ENCODE results near the gene PAM16. TPM values are rescaled to one million over a fixed set of nuclear protein-coding genes. Genes with fewer than 3 reads are reported as not detected.

Gene PAM16
- total RNA-seq, 1 donor: 17.4 TPM

GRCh38 chr16:4361033-4361943 is 10.2 kb upstream of the PAM16 start:
- H3K4me3 ChIP-seq (ENCODE audit: insufficient read depth, low read length): no peak overlapping the region
- no peak overlapping the region for H3K27ac ChIP-seq (ENCODE audit: low read depth, low read length)
- TF ChIP-seq, protein P1, sequence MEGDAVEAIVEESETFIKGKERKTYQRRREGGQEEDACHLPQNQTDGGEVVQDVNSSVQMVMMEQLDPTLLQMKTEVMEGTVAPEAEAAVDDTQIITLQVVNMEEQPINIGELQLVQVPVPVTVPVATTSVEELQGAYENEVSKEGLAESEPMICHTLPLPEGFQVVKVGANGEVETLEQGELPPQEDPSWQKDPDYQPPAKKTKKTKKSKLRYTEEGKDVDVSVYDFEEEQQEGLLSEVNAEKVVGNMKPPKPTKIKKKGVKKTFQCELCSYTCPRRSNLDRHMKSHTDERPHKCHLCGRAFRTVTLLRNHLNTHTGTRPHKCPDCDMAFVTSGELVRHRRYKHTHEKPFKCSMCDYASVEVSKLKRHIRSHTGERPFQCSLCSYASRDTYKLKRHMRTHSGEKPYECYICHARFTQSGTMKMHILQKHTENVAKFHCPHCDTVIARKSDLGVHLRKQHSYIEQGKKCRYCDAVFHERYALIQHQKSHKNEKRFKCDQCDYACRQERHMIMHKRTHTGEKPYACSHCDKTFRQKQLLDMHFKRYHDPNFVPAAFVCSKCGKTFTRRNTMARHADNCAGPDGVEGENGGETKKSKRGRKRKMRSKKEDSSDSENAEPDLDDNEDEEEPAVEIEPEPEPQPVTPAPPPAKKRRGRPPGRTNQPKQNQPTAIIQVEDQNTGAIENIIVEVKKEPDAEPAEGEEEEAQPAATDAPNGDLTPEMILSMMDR (IDR thresholded peaks at IDR 0.05; ENCODE audit: extremely low read depth, low read depth, low read length): no peak

DNA sequence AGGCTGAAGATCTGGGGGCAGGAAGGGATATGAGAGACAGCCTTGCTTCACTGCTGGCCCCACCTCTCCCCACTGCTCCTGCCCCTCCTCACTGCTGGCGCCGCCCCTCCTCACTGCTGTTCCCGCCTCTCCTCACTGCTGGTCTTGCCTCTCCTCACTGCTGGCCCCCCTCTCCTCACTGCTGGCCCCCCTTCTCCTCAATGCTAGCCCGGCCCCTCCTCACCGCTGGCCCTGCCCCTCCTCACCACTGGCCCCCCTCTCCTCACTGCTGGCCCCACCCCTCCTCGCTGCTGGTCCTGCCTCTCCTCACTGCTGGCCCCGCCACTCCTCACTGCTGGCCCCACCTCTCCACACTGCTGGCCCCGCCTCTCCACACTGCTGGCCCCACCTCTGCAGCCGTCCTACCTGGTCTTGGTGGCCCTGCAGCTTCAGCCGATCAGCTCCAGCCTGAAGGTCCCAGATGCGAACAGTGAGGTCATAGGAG is 9.5 kb upstream of the PAM16 start:
- H3K27ac ChIP-seq (ENCODE audit: low read depth, low read length): no peak overlapping the region
- no peaks in the 10 kb centered on the region for H4K20me1 ChIP-seq (ENCODE audit: insufficient read depth, low read length)
- DNase-seq (ENCODE audit: insufficient read length, low spot score, missing footprints): peak; percentile 87
- H3K9me3 ChIP-seq (ENCODE audit: low read depth, low read length): no peaks in the 10 kb centered on the region
- no peak overlapping the region for H3K4me3 ChIP-seq (ENCODE audit: insufficient read depth, low read length)
- H3K4me1 ChIP-seq (ENCODE audit: insufficient read depth, low read length): no peaks in the 10 kb centered on the region
- no peaks in the 10 kb centered on the region for H3K79me2 ChIP-seq (ENCODE audit: insufficient read depth, low read length)
- no peak overlapping the region for H2AFZ ChIP-seq (ENCODE audit: low read length)
- H3K36me3 ChIP-seq (ENCODE audit: insufficient read depth, low read length): no peaks in the 10 kb centered on the region
- TF ChIP-seq, protein P1 (IDR thresholded peaks at IDR 0.05; ENCODE audit: extremely low read depth, low read depth, low read length): no peak
- no peak overlapping the region for H3K4me2 ChIP-seq (ENCODE audit: insufficient read depth, low read length)
- H3K27me3 ChIP-seq (ENCODE audit: insufficient read depth, low read length): no peaks in the 10 kb centered on the region

More at GRCh38 chr16:4361033-4361943, 10.2 kb upstream of the PAM16 start:
- peak; percentile 85 for DNase-seq (ENCODE audit: insufficient read length, low spot score, missing footprints)
- Histone ChIP-seq H2AFZ (ENCODE audit: low read length) (no peak overlapping the region), H3K36me3 (ENCODE audit: insufficient read depth, low read length) (no peaks in the 10 kb centered on the region), H3K4me2 (ENCODE audit: insufficient read depth, low read length) (no peak overlapping the region), H3K4me1 (ENCODE audit: insufficient read depth, low read length) (no peaks in the 10 kb centered on the region), H3K9me3 (ENCODE audit: low read depth, low read length) (no peaks in the 10 kb centered on the region), H3K27me3 (ENCODE audit: insufficient read depth, low read length) (no peaks in the 10 kb centered on the region), H4K20me1 (ENCODE audit: insufficient read depth, low read length) (no peaks in the 10 kb centered on the region), H3K79me2 (ENCODE audit: insufficient read depth, low read length) (no peaks in the 10 kb centered on the region)

DNA sequence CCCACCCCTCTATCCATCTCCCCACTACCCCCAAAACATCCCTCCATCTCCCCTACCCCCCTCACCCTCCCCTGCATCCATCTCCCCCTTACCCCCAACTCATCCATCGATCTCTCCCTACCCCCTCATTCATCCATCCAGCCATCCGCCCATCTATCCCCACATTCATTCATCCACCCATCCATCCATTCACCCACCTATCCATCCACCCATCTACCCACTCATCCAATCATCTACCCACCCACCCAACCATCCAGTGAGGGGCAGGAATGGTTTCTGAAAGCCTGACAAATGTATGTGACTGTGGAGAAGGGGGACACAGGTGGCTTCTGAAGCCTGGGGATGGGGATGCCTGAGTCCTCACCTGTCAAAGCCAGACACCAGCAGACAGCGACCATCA is 8.8 kb upstream of the PAM16 start:
- H3K4me1 ChIP-seq (ENCODE audit: insufficient read depth, low read length): no peaks in the 10 kb centered on the region
- no peaks in the 10 kb centered on the region for H4K20me1 ChIP-seq (ENCODE audit: insufficient read depth, low read length)
- H3K36me3 ChIP-seq (ENCODE audit: insufficient read depth, low read length): no peaks in the 10 kb centered on the region
- H3K27ac ChIP-seq (ENCODE audit: low read depth, low read length): no peak overlapping the region
- H3K4me2 ChIP-seq (ENCODE audit: insufficient read depth, low read length): no peak overlapping the region
- no peaks in the 10 kb centered on the region for H3K79me2 ChIP-seq (ENCODE audit: insufficient read depth, low read length)
- no peak overlapping the region for H3K4me3 ChIP-seq (ENCODE audit: insufficient read depth, low read length)
- no peaks in the 10 kb centered on the region for H3K9me3 ChIP-seq (ENCODE audit: low read depth, low read length)
- H2AFZ ChIP-seq (ENCODE audit: low read length): no peak overlapping the region
- TF ChIP-seq, protein P1 (IDR thresholded peaks at IDR 0.05; ENCODE audit: extremely low read depth, low read depth, low read length): no peak
- DNase-seq (ENCODE audit: insufficient read length, low spot score, missing footprints): no peak
- H3K27me3 ChIP-seq (ENCODE audit: insufficient read depth, low read length): no peaks in the 10 kb centered on the region

- peak; percentile 96 for DNase-seq (ENCODE audit: insufficient read length, low spot score, missing footprints)
- H3K79me2 ChIP-seq (ENCODE audit: insufficient read depth, low read length): no peaks in the 10 kb centered on the region
- no peaks in the 10 kb centered on the region for H4K20me1 ChIP-seq (ENCODE audit: insufficient read depth, low read length)
- no peak overlapping the region for H2AFZ ChIP-seq (ENCODE audit: low read length)
- no peak overlapping the region for H3K27ac ChIP-seq (ENCODE audit: low read depth, low read length)
- H3K27me3 ChIP-seq (ENCODE audit: insufficient read depth, low read length): no peaks in the 10 kb centered on the region
- TF ChIP-seq, protein P1 (IDR thresholded peaks at IDR 0.05; ENCODE audit: extremely low read depth, low read depth, low read length): peak; percentile 83
- H3K9me3 ChIP-seq (ENCODE audit: low read depth, low read length): no peaks in the 10 kb centered on the region
- H3K4me2 ChIP-seq (ENCODE audit: insufficient read depth, low read length): no peak overlapping the region
- no peak overlapping the region for H3K4me3 ChIP-seq (ENCODE audit: insufficient read depth, low read length)
- no peaks in the 10 kb centered on the region for H3K36me3 ChIP-seq (ENCODE audit: insufficient read depth, low read length)
- H3K4me1 ChIP-seq (ENCODE audit: insufficient read depth, low read length): no peaks in the 10 kb centered on the region
Observed at GRCh38 chr16:4358831-4359561, 7.9 kb upstream of the PAM16 start.

Measured in osteoblast (primary cell).